ENCODE measurements around the gene AKR1A1.

The AKR1A1 gene

GRCh38 chr1:45526135-45526644 is 24.4 kb upstream of the AKR1A1 start:
- no peak overlapping the region for H3K4me2 ChIP-seq (ENCODE audit: low read depth, low read length, poor library complexity, severe bottlenecking)
- no peaks in the 10 kb centered on the region for H4K20me1 ChIP-seq (ENCODE audit: low read depth, low read length)
- H3K27ac ChIP-seq (ENCODE audit: low read depth, low read length) = no peak overlapping the region
- H3K9me2 ChIP-seq (replicated peaks; ENCODE audit: insufficient read depth, low read length) = no peaks in the 10 kb centered on the region
- H3K9me3 ChIP-seq (ENCODE audit: insufficient read depth, low read length) = no peaks in the 10 kb centered on the region
- H3K27me3 ChIP-seq (ENCODE audit: low read length) = no peaks in the 10 kb centered on the region; the same call in 1 of the 2 replicates
- H3K36me3 ChIP-seq (ENCODE audit: low read length) = no peaks in the 10 kb centered on the region
- no peak overlapping the region for H3K9ac ChIP-seq (ENCODE audit: low read length)
- no peak overlapping the region for H2AFZ ChIP-seq (ENCODE audit: low read depth, low read length, severe bottlenecking)
- 0 out of 2 replicates have a peak, but pooled peaks cover 4% of the 10 kb centered on the region for H3F3A ChIP-seq (ENCODE audit: insufficient read depth)
- no peak overlapping the region for H3K4me3 ChIP-seq (ENCODE audit: insufficient read depth, low read length, poor library complexity, severe bottlenecking)
- peaks cover 5% of the 10 kb centered on the region for H3K79me2 ChIP-seq (ENCODE audit: insufficient read depth, low read length)
- TF ChIP-seq EZH2phosphoT487 (conservative IDR thresholded peaks at IDR 0.05; ENCODE audit: low read length) (no peak), CTCF (IDR thresholded peaks at IDR 0.05; ENCODE audit: insufficient read depth, low read length, poor library complexity, severe bottlenecking) (no peak)

GRCh38 chr1:45530632-45531135 is 19.9 kb upstream of the AKR1A1 start:
- Histone ChIP-seq H3K36me3 (ENCODE audit: low read length) (no peaks in the 10 kb centered on the region), H3K4me3 (ENCODE audit: insufficient read depth, low read length, poor library complexity, severe bottlenecking) (no peak overlapping the region), H3F3A (ENCODE audit: insufficient read depth) (no peaks in the 10 kb centered on the region), H4K20me1 (ENCODE audit: low read depth, low read length) (no peaks in the 10 kb centered on the region), H2AFZ (ENCODE audit: low read depth, low read length, severe bottlenecking) (no peak overlapping the region), H3K27me3 (ENCODE audit: low read length) (no peaks in the 10 kb centered on the region), H3K4me2 (ENCODE audit: low read depth, low read length, poor library complexity, severe bottlenecking) (no peak overlapping the region), H3K79me2 (ENCODE audit: insufficient read depth, low read length) (no peaks in the 10 kb centered on the region), H3K9me2 (replicated peaks; ENCODE audit: insufficient read depth, low read length) (no peaks in the 10 kb centered on the region), H3K27ac (ENCODE audit: low read depth, low read length) (no peak overlapping the region), H3K9ac (ENCODE audit: low read length) (no peak overlapping the region), H3K9me3 (ENCODE audit: insufficient read depth, low read length) (no peaks in the 10 kb centered on the region)
- TF ChIP-seq CTCF (IDR thresholded peaks at IDR 0.05; ENCODE audit: insufficient read depth, low read length, poor library complexity, severe bottlenecking) = no peak
- TF ChIP-seq EZH2phosphoT487 (conservative IDR thresholded peaks at IDR 0.05; ENCODE audit: low read length) = no peak

- Histone ChIP-seq H3K4me3 (ENCODE audit: insufficient read depth, low read length, poor library complexity, severe bottlenecking) (no peak overlapping the region), H3K9me3 (ENCODE audit: insufficient read depth, low read length) (no peaks in the 10 kb centered on the region), H3F3A (ENCODE audit: insufficient read depth) (no peaks in the 10 kb centered on the region), H3K79me2 (ENCODE audit: insufficient read depth, low read length) (no peaks in the 10 kb centered on the region), H4K20me1 (ENCODE audit: low read depth, low read length) (no peaks in the 10 kb centered on the region), H3K36me3 (ENCODE audit: low read length) (no peaks in the 10 kb centered on the region), H2AFZ (ENCODE audit: low read depth, low read length, severe bottlenecking) (no peak overlapping the region), H3K9me2 (replicated peaks; ENCODE audit: insufficient read depth, low read length) (no peaks in the 10 kb centered on the region), H3K4me2 (ENCODE audit: low read depth, low read length, poor library complexity, severe bottlenecking) (no peak overlapping the region), H3K27ac (ENCODE audit: low read depth, low read length) (no peak overlapping the region), H3K27me3 (ENCODE audit: low read length) (no peaks in the 10 kb centered on the region), H3K9ac (ENCODE audit: low read length) (no peak overlapping the region)
- TF ChIP-seq CTCF (IDR thresholded peaks at IDR 0.05; ENCODE audit: insufficient read depth, low read length, poor library complexity, severe bottlenecking) (no peak), EZH2phosphoT487 (conservative IDR thresholded peaks at IDR 0.05; ENCODE audit: low read length) (no peak)
Observed at GRCh38 chr1:45531873-45532272, 18.8 kb upstream of the AKR1A1 start.

Measured in SU-DHL-6 (cell line).